CD4-positive, alpha-beta T cell treated with Interleukin-12 subunit alpha and Interleukin-12 subunit beta, for 1 hour (primary cell): ENCODE data around the gene SCAMP3.
"Not testable (repeated sequence)": the region's sequence is repeated elsewhere in the genome, so short reads cannot be mapped to it uniquely, and the experiment has no call there.

Experiments
- DNase-seq: peaks from one replicate; pipeline ENCODE4 v3.0.0-alpha.2; 2020

SCAMP3 gene

GRCh38 chr1:155226910-155227260, 35.3 kb downstream of the SCAMP3 start:
- no peak for DNase-seq

- DNase-seq: peak; percentile 88
These were observed 35.8 kb downstream of the SCAMP3 start for GRCh38 chr1:155226188-155226909.

DNA sequence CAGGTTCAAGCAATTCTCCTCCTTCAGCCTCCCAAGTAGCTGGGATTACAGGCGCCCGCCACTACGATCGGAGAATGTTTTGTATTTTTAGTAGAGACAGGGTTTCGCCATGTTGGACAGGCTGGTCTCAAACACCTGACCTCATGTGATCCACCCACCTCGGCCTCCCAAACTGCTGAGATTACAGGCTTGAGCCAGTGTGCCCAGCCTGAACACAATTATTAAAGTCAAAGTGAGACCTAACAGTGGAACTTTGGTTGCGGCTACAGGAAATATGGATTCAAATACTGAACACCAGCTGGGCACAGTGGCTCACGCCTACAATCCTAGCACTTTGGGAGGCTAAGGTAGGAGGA, 36.8 kb downstream of the SCAMP3 start:
- not testable (repeated sequence) for DNase-seq

DNA sequence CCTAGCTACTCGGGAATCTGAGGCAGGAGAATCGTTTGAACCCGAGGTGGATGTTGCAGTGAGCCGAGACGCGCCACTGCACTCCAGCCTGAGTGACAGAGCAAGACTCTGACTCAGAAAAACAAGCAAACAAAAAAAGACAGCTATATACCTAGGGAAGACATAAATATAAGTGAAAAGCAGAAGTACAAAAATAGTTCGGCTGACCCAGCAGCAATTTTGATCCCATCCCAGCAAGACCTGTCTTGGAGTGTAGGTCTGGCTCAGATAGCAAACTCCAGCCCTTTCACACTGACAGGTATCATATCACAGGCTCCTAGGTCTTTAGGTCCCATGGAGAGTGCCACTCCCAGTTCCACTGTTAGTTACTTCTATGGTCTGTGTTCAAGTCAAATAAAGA, 39.1 kb downstream of the SCAMP3 start:
- DNase-seq: no peak

GRCh38 chr1:155220211-155220965, 41.8 kb downstream of the SCAMP3 start:
- DNase-seq: not testable (repeated sequence)

DNA sequence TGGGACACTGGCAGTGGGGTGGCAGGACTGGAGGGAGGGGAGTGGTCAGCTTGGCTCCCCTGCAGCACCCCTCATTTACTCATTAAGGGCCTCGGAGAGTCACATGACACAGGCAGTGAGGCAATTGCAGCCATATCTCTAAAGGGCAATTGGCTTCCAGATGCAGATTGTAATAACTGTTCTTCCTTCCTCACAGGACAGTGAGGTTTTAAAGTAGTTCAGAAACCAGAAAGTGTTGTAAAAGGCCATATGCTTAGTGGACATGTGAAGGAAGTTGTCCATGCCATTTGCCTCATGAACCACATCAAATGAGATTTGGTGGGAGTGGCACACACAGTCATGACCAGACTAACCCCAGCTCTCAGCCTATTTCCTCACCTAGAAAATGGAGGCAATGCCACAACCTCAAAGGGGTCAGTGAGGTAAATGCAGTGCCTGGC, 42.5 kb downstream of the SCAMP3 start:
- peak; percentile 40 for DNase-seq

DNA sequence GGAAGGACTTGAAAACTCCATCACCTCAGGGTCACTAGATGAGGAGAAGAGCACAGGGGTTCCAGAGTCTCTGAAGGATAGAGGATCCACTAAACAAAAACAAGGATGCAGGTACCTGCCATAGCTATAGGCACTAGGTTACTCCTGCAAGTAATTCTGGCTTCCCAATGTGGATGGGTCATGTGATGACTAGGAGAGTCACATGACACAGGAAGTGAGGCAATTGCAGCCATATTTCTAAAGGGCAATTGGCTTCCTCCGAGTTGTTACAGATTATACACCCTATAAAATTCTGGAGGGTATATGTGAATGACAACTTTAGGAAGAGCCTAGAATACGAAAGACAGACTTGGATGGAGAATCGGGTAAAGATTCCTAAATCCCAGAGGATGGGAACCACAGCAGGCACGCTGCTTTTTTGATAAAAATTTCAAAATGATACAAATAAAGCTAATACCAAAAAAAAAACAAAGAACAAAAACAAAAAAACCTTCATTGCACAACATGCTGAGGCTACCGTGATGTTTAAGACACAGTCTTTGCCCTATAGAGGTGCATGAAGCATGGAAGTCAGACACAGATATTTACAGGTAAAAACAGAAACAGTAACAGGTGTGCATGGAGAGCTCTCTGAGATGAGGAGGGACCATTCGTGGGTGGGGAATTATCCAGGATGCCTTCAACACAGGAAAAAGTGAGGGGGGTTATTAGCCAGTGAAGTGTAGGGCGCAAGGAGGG, 43.1 kb downstream of the SCAMP3 start:
- DNase-seq: peak; percentile 46

- DNase-seq: peak; percentile 50
These were observed 47.5 kb downstream of the SCAMP3 start for GRCh38 chr1:155214702-155215101.

DNA sequence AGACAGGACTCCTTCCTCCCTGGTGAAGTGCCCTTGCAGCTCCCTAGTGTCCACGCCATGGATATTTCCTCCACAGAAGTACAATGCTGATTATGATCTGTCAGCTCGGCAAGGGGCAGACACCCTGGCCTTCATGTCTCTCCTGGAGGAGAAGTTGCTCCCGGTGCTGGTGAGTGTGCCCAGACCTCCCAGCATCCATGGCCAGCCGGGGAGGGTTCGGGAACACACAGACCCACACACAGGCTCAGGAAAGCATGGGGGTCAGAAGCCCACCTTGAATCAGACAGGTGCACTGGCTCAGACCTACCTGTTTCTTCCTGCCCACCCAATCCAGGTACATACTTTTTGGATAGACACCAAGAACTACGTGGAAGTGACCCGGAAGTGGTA, 50.1 kb downstream of the SCAMP3 start:
- DNase-seq: not testable (repeated sequence)

DNA sequence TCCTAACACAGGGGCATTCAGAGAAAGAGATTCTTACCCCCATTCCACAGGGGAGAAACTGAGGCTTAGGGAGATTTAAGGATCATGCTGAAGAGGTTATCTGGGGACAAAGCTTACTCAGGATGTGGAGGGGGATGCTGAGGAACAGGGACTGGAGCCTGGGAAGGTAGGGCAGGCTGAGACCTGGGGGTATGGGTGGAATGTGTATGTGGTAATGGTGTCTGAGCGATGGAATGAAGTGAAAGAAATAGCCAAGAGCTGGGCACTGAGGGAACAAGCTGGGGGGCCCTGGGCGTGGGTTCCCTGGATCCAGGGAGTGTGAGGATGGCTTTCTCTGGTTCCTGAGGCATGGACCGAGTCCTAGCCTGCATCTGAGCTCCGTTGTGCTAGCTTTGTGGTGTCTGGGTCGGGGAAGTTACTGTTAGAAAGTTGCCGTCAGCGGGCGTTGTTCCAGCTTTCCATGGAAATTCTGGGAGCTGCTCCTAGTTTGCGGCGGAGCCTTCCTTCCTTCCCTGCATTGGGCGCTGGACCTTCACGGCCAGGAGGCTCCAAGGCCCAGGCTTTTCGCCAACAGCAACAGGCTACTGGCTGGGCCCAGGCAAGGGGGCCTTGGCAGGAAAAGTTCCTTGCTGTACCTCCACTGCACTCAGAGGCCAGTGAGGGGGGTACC, 50.6 kb downstream of the SCAMP3 start:
- DNase-seq: not testable (repeated sequence)

DNA sequence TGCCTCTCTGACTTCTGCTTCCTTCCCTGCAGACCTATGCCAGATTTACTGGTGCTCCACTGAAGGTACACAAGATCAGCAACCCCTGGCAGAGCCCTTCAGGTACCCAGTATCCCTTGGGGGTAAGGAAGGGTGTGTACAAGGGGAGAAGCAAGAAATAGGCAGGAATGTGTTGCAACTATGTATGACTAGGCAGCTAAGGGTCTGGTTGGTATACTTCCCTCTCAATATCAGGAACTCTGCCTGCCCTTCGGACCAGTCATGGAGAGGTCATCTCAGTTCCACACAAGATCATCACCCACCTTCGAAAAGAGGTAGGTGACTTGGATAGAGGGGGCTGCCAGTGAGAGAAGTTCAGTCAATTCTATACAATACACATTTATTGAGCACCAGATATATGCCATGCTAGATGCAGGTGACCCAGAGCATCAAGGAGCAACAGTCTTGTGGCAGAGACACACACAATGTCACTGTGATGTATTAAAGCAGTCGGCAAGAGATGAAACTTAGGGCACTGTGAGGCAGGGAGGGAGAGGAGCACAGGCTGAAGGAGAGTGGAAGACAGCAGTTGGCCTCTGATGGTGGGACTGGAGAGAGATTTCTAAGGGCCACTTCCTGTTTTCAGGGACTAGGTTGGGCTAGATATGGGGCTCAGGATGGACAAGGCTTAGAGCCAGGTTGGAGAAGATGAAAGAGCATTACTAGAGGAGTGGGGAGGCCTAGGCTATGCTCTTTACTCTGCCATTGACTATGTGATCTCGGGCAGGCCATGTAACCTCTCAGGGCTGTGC, 51.7 kb downstream of the SCAMP3 start:
- no peak for DNase-seq

GRCh38 chr1:155209312-155209721, 52.8 kb downstream of the SCAMP3 start:
- DNase-seq: no peak

GRCh38 chr1:155208541-155209311, 53.4 kb downstream of the SCAMP3 start, which contains the start of gene MTX1:
TSS of gene MTX1 (plus strand) at chr1:155208695. CDS start at chr1:155208805, 110 bp downstream.
- DNase-seq: peak; percentile 95

GRCh38 chr1:155207806-155208540, 54.2 kb downstream of the SCAMP3 start, which contains the start of gene THBS3:
TSS of gene THBS3 (minus strand) at chr1:155207897. CDS start at chr1:155207876, 21 bp downstream.
- no peak for DNase-seq

GRCh38 chr1:155206891-155207805, 55.0 kb downstream of the SCAMP3 start:
- peak; percentile 94 for DNase-seq
